ENCODE measurements around the gene CHCHD3. TPM values are rescaled to one million over a fixed set of nuclear protein-coding genes. Genes with fewer than 3 reads are reported as not detected.

The CHCHD3 gene
- total RNA-seq, 1 experiment from 2014 or later, result 102 TPM

DNA sequence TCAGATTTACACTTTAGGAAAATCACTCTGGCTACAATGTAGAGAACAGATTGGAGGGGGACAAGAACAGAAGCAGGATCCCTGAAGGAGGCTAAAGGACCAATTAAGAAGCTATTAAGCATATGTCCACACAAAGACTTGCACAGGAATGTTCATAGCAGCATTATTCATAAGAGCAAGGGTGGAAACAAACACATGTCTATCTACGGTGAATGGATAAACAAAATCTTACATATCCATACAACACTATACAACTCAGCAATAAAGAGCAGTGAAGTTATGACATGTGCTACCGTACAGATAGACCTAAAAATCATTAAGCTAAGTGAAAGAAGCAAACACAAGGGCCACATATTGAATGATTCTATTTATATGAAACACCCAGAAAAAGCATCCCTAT lies 10.4 kb downstream of the CHCHD3 start:
- POLR2A ChIA-PET, result no interaction called here
- intact Hi-C loops (cut with micrococcal nuclease; ENCODE audit: unreplicated experiment), result no loop called here
- H3K36me3 ChIP-seq (ENCODE audit: control insufficient read depth, insufficient read depth, low read length), result no peaks in the 10 kb centered on the region
- no peaks in the 10 kb centered on the region for H3K4me1 ChIP-seq
- Mint-ChIP-seq H3K4me3 (ENCODE audit: unreplicated experiment) (no peak overlapping the region), H3K36me3 (ENCODE audit: insufficient read depth, unreplicated experiment) (peaks cover 29% of the 10 kb centered on the region), H3K27ac (ENCODE audit: unreplicated experiment) (no peak overlapping the region), H3K9me3 (ENCODE audit: unreplicated experiment) (no peaks in the 10 kb centered on the region), H3K27me3 (ENCODE audit: insufficient read depth, unreplicated experiment) (no peaks in the 10 kb centered on the region), H3K4me1 (ENCODE audit: low read depth, unreplicated experiment) (peaks cover 7% of the 10 kb centered on the region)
- no peaks in the 10 kb centered on the region for H3K9me3 ChIP-seq
- TF ChIP-seq, protein P1, sequence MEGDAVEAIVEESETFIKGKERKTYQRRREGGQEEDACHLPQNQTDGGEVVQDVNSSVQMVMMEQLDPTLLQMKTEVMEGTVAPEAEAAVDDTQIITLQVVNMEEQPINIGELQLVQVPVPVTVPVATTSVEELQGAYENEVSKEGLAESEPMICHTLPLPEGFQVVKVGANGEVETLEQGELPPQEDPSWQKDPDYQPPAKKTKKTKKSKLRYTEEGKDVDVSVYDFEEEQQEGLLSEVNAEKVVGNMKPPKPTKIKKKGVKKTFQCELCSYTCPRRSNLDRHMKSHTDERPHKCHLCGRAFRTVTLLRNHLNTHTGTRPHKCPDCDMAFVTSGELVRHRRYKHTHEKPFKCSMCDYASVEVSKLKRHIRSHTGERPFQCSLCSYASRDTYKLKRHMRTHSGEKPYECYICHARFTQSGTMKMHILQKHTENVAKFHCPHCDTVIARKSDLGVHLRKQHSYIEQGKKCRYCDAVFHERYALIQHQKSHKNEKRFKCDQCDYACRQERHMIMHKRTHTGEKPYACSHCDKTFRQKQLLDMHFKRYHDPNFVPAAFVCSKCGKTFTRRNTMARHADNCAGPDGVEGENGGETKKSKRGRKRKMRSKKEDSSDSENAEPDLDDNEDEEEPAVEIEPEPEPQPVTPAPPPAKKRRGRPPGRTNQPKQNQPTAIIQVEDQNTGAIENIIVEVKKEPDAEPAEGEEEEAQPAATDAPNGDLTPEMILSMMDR (IDR thresholded peaks at IDR 0.05; ENCODE audit: insufficient read depth in 1 of 2, low read depth in 1 of 2, low read length in 1 of 2, severe bottlenecking in 1 of 2, unreplicated experiment in 1 of 2), result no peak
- BruUV-seq (replicated peaks), result no TSS peak
- DNase-seq, result no peak
- H3K4me3 ChIP-seq (ENCODE audit: low read depth, low read length), result no peak overlapping the region
- no peaks in the 10 kb centered on the region for H3K27me3 ChIP-seq (replicated peaks; ENCODE audit: control insufficient read depth, insufficient read depth, low read length)
- CTCF ChIA-PET, result no interaction called here

DNA sequence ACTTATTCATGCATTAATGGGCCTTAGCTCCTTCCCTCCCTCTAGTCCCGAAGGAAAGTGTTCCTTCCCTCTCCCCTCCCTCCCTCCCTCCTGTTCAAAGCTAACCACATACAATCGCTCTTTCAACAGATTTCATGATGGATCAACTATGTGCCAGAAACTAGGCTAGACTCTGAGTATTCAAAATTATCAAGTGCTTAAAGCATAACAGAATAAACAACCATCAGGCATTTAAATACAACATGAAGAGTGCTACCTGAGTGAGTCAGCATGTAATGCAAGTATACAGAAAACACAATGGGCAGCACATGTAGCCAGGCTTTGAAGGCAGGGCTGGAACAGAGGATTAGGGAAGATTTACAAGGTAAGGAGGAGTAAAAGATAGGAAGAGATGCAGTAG lies 11.3 kb downstream of the CHCHD3 start:
- BruUV-seq (replicated peaks), result no TSS peak
- ChIA-PET CTCF (no interaction called here), POLR2A (no interaction called here)
- no peaks in the 10 kb centered on the region for H3K9me3 ChIP-seq
- Mint-ChIP-seq H3K27me3 (ENCODE audit: insufficient read depth, unreplicated experiment) (no peaks in the 10 kb centered on the region), H3K27ac (ENCODE audit: unreplicated experiment) (no peak overlapping the region), H3K9me3 (ENCODE audit: unreplicated experiment) (no peaks in the 10 kb centered on the region), H3K4me3 (ENCODE audit: unreplicated experiment) (no peak overlapping the region), H3K4me1 (ENCODE audit: low read depth, unreplicated experiment) (peaks cover 7% of the 10 kb centered on the region), H3K36me3 (ENCODE audit: insufficient read depth, unreplicated experiment) (peaks cover 31% of the 10 kb centered on the region)
- intact Hi-C loops (cut with micrococcal nuclease; ENCODE audit: unreplicated experiment), result no loop called here
- no peaks in the 10 kb centered on the region for H3K36me3 ChIP-seq (ENCODE audit: control insufficient read depth, insufficient read depth, low read length)
- TF ChIP-seq, protein P1 (IDR thresholded peaks at IDR 0.05; ENCODE audit: insufficient read depth in 1 of 2, low read depth in 1 of 2, low read length in 1 of 2, severe bottlenecking in 1 of 2, unreplicated experiment in 1 of 2), result no peak
- no peaks in the 10 kb centered on the region for H3K27me3 ChIP-seq (replicated peaks; ENCODE audit: control insufficient read depth, insufficient read depth, low read length)
- H3K4me3 ChIP-seq (ENCODE audit: low read depth, low read length), result no peak overlapping the region
- DNase-seq, result no peak
- no peaks in the 10 kb centered on the region for H3K4me1 ChIP-seq

DNA sequence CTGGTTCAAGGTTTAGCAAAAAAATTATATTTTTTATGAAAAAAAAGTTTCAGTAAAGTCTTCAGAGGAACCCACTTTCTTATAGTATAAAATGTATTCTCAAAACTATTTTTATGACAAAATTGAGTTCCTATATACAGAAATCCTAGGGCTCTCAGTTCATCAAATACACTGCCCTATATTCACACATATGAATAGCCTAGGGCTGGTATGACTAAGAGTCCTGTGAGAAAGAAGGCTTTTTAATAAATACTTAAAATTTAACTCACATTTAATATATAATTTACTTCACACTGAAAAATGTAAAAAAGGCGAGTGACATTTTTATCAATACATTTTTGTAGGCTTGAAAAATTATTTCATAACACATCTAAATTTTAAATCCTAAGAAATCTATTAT lies 16.6 kb downstream of the CHCHD3 start:
- Mint-ChIP-seq H3K4me1 (ENCODE audit: low read depth, unreplicated experiment) (peaks cover 2% of the 10 kb centered on the region), H3K27ac (ENCODE audit: unreplicated experiment) (no peak overlapping the region), H3K36me3 (ENCODE audit: insufficient read depth, unreplicated experiment) (peaks cover 27% of the 10 kb centered on the region), H3K27me3 (ENCODE audit: insufficient read depth, unreplicated experiment) (no peaks in the 10 kb centered on the region), H3K9me3 (ENCODE audit: unreplicated experiment) (no peaks in the 10 kb centered on the region), H3K4me3 (ENCODE audit: unreplicated experiment) (no peak overlapping the region)
- ChIA-PET CTCF (no interaction called here), POLR2A (interaction anchor here (0.7 kb wide), 1 partner anchor 392 kb away, joined by 4 read pairs; no protein-coding TSS in a partner anchor)
- Histone ChIP-seq H3K27me3 (replicated peaks; ENCODE audit: control insufficient read depth, insufficient read depth, low read length) (no peaks in the 10 kb centered on the region), H3K4me3 (ENCODE audit: low read depth, low read length) (no peak overlapping the region), H3K36me3 (ENCODE audit: control insufficient read depth, insufficient read depth, low read length) (no peaks in the 10 kb centered on the region), H3K4me1 (no peaks in the 10 kb centered on the region), H3K9me3 (no peaks in the 10 kb centered on the region)
- no peak for DNase-seq
- no TSS peak for BruUV-seq (replicated peaks)
- TF ChIP-seq, protein P1 (IDR thresholded peaks at IDR 0.05; ENCODE audit: insufficient read depth in 1 of 2, low read depth in 1 of 2, low read length in 1 of 2, severe bottlenecking in 1 of 2, unreplicated experiment in 1 of 2), result no peak
- intact Hi-C loops (cut with micrococcal nuclease; ENCODE audit: unreplicated experiment), result no loop called here
